CD4-positive, alpha-beta memory T cell (primary cell): ENCODE results near the gene SLC25A1. TPM values are rescaled to one million over a fixed set of nuclear protein-coding genes. Genes with fewer than 3 reads are reported as not detected.

Experiments used
- CTCF ChIA-PET: fragments of 350-600 bp; sonication (Branson Sonifier 250); formaldehyde crosslinking; loops from one replicate; lab custom pipeline; 2021; ENCODE audit warnings: inconsistent platforms; ENCODE audit not compliant: partially characterized antibody; lab: Charles Lee
- POLR2A ChIA-PET: fragments of 350-600 bp; sonication (Branson Sonifier 250); formaldehyde crosslinking; loops from one replicate; lab custom pipeline; 2021; ENCODE audit not compliant: partially characterized antibody; lab: Charles Lee
- DNase-seq, 5 donors: peaks; one replicate each; pipeline versions ENCODE4 v3.0.0 to v3.0.0-alpha.2; 2020 to 2022; ENCODE audit warnings: mixed read lengths in 1 of 5
- H3K27ac ChIP-seq: one replicate; pipeline ENCODE4 v1.7.0; 2013; ENCODE audit warnings: low read depth, low read length
- H3K27me3 ChIP-seq: 2 replicates; pipeline ENCODE4 v1.7.0; 2013; ENCODE audit warnings: mild to moderate bottlenecking, low read length, moderate library complexity; ENCODE audit not compliant: insufficient read depth
- H3K36me3 ChIP-seq: 2 replicates; pipeline ENCODE4 v1.7.0; 2013; ENCODE audit warnings: mild to moderate bottlenecking, low read length, moderate library complexity; ENCODE audit not compliant: insufficient read depth
- H3K4me1 ChIP-seq: 2 replicates; pipeline ENCODE4 v1.7.0; 2013; ENCODE audit warnings: mild to moderate bottlenecking, low read length, moderate library complexity; ENCODE audit not compliant: insufficient read depth
- H3K4me3 ChIP-seq, 2 donors: one replicate each; pipeline ENCODE4 v1.7.0; 2013; ENCODE audit warnings: low read length in 2 of 2, mild to moderate bottlenecking in 1 of 2
- H3K9me3 ChIP-seq, 2 donors: one replicate each; pipeline ENCODE4 v1.7.0; 2013; ENCODE audit warnings: low read length in 2 of 2, control low read depth in 1 of 2; ENCODE audit not compliant: control insufficient read depth in 1 of 2
- H3K27ac Mint-ChIP-seq, 7 donors: one replicate each; pipeline ENCODE4 v1.8.0; 2020 to 2021; ENCODE audit warnings: mixed read lengths in 7 of 7, mild to moderate bottlenecking in 6 of 7, inconsistent platforms in 3 of 7, moderate library complexity in 3 of 7
- H3K27me3 Mint-ChIP-seq, 2 donors: one replicate each; pipeline ENCODE4 v1.8.0; 2020 to 2021; ENCODE audit warnings: mixed read lengths in 2 of 2
- H3K36me3 Mint-ChIP-seq, 2 donors: one replicate each; pipeline ENCODE4 v1.8.0; 2020 to 2021; ENCODE audit warnings: mixed read lengths in 2 of 2, inconsistent platforms in 1 of 2, mild to moderate bottlenecking in 1 of 2
- H3K4me1 Mint-ChIP-seq, 4 donors: one replicate each; pipeline ENCODE4 v1.8.0; 2020 to 2021; ENCODE audit warnings: mixed read lengths in 4 of 4, mild to moderate bottlenecking in 1 of 4
- H3K4me3 Mint-ChIP-seq, 8 donors: one replicate each; pipeline ENCODE4 v1.8.0; 2020 to 2021; ENCODE audit warnings: mixed read lengths in 8 of 8, mild to moderate bottlenecking in 7 of 8, moderate library complexity in 6 of 8, inconsistent platforms in 3 of 8
- H3K9me3 Mint-ChIP-seq, 8 donors: one replicate each; pipeline ENCODE4 v1.8.0; 2020 to 2021; ENCODE audit warnings: mixed read lengths in 8 of 8, mild to moderate bottlenecking in 5 of 8, inconsistent platforms in 3 of 8, moderate library complexity in 1 of 8
- intact Hi-C: fragments of 100-400 bp; cut with micrococcal nuclease; formaldehyde crosslinking; loops from one replicate; pipeline ENCODE4 v1.15.1; 2023
- polyA plus RNA-seq, 2 donors: library from polyadenylated mRNA; unstranded; fragments of 300-500 nt; fragmentation: Illumina TruSeq; gene quantifications; one replicate each; pipeline ENCODE4 v1.2.3, GENCODE V29; 2021
- total RNA-seq, 2 experiments: library from RNA; stranded (reverse); gene quantifications; one replicate each; pipeline ENCODE4 v1.2.3, GENCODE V29; 2021

SLC25A1 gene
- total and polyA plus RNA-seq, 4 experiments from 2014 or later: 35.5 to 64.9 (median 39.9) TPM

DNA sequence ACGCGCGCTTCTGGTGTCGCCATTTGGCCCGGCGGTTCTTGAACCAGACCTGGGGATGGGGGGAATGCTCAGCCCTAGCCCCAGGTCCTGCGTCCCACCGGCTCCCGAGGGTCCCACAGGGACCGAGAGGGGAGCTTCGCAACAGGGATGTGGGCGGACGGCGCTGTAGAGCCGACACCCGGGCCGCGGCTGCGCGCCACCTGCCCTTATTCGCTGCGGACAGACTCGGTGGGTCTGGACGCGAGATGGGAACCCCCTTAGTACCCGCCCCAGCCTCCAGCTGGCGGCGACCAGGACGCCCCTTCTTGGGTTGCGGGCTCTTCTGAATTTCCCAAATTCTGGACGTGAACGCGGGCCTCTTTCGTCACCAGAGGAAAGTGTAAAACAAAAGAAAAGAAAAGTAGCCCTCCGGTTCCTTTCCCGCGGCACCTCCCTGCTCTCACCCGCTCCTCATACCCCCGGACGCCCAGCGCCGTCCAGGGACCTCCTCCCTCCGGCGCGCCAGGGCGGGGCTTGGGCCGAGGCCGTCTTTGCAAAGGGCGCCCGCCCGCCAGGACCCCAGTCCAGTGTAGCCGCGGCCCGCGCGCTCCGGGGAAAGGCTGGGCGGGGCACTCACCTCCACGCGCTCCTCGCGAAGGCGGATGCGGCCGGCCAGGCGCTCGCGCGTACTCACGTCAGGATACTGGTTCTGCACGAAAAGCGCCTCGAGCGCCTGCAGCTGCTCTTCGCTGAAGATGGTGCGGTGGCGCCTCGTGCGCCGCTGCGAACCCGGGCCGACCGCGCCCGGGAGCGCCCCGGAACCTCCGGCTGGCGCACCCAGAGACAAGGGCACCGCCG, 29.3 kb downstream of the SLC25A1 start:
- ChIA-PET POLR2A (interaction anchor here (2.0 kb wide), 1 partner anchor 481 kb away, joined by 6 read pairs; no protein-coding TSS in a partner anchor), CTCF (no interaction called here)
- Mint-ChIP-seq H3K4me1 (peaks cover 9 to 25% (median 17%) of the 10 kb centered on the region in 4 donors), H3K27me3 (peaks cover 26 to 31% of the 10 kb centered on the region in 2 donors), H3K9me3 (peaks cover 0 to 11% (median under 1%) of the 10 kb centered on the region in 8 donors), H3K4me3 (peak overlapping the region; percentile 10 to 78 (median 60)), H3K36me3 (peaks cover 0 to 5% of the 10 kb centered on the region in 2 donors), H3K27ac (no peak overlapping the region)
- no peaks in the 10 kb centered on the region for H3K36me3 ChIP-seq
- no peak overlapping the region for H3K27ac ChIP-seq
- no peaks in the 10 kb centered on the region for H3K4me1 ChIP-seq
- H3K4me3 ChIP-seq: peak overlapping the region in 1 of 2 donors; percentile 14
- peak in 4 of 5 donors; percentile 39 to 56 (median 46) for DNase-seq
- intact Hi-C loops: no loop called here
- H3K27me3 ChIP-seq: peaks cover 23% of the 10 kb centered on the region
- no peaks in the 10 kb centered on the region for H3K9me3 ChIP-seq

DNA sequence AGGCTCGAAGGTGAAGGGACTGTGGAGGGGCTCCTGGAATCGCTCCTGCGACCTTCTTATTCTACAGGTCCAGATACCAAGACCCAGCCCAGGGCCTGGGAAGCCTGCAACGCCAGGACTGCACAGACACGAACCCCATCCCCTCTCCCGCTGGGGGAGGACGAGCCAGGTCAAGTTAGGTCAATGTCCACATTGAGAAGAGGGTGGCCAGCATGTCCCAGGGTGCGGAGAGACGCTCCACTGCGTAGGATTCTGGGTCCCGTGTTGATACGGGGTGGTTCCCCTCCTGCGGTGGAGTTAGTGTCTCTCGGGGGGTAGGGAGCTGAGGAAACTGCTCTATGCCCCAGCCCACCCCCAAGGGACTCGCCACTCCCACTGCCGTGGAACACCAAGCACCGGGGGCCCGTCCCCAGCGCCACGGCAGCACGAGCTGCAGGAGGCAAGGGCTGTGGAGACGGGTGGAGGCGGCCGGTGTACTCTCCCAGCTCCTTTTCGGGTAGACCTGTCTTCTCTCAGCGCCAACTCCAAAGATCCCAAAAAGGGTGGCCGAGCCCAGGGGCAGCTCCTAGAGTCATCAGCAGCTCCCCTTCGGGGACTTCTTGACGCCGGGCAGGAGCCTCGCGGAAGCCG, 30.0 kb downstream of the SLC25A1 start:
- peaks cover 7% of the 10 kb centered on the region for H3K4me1 ChIP-seq
- POLR2A ChIA-PET: interaction anchor here (2.0 kb wide), 1 partner anchor 482 kb away, joined by 6 read pairs; no protein-coding TSS in a partner anchor
- H3K36me3 Mint-ChIP-seq: peaks cover 0 to 10% of the 10 kb centered on the region in 2 donors
- peaks cover 0 to 7% (median under 1%) of the 10 kb centered on the region in 8 donors for H3K9me3 Mint-ChIP-seq
- H3K27me3 Mint-ChIP-seq: peaks cover 22 to 28% of the 10 kb centered on the region in 2 donors
- no peak overlapping the region for H3K27ac Mint-ChIP-seq
- no peaks in the 10 kb centered on the region for H3K9me3 ChIP-seq
- no peaks in the 10 kb centered on the region for H3K36me3 ChIP-seq
- intact Hi-C loops: no loop called here
- no peak for DNase-seq
- H3K4me3 ChIP-seq: no peak overlapping the region
- peaks cover 14 to 32% (median 23%) of the 10 kb centered on the region in 4 donors for H3K4me1 Mint-ChIP-seq
- no peak overlapping the region for H3K27ac ChIP-seq
- CTCF ChIA-PET: no interaction called here
- peak overlapping the region in 5 of 8 donors; percentile 10 to 78 (median 57) for H3K4me3 Mint-ChIP-seq
- H3K27me3 ChIP-seq: peaks cover 23% of the 10 kb centered on the region

DNA sequence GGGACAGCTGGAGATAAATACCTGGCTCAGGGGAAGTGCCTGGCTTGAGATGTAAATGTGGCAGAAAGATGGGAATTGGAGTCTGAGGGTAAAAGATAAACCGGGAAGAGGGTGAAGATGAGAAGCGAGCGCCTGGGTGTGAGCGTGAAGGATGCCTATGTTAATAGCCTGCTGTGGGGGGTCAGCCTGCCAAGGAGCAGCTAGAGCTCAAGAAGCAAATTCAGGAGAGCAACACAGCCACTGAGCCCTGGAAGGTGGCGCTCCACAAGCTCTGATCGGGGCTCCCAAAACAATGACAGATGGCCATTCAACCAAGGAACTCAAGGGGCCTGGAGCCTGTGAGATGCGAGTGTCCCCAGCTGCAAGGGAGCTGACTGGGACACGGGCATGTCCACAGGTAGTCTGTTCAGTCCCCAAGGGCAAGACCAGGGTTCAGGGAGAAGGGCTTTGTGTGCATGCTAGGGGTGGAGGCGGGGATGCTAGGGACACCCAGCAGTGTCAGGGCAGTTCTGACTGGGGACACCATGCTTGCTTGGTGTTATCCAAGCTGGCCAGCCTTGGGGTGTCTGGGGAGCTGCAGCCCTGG, 31.2 kb downstream of the SLC25A1 start:
- Histone ChIP-seq H3K27me3 (peaks cover 23% of the 10 kb centered on the region), H3K27ac (no peak overlapping the region), H3K4me1 (peaks cover 12% of the 10 kb centered on the region), H3K36me3 (peaks cover 4% of the 10 kb centered on the region), H3K9me3 (no peaks in the 10 kb centered on the region), H3K4me3 (no peak overlapping the region)
- Mint-ChIP-seq H3K4me3 (peak overlapping the region in 1 of 8 donors; percentile 30), H3K27me3 (peaks cover 15 to 22% of the 10 kb centered on the region in 2 donors), H3K4me1 (peaks cover 17 to 41% (median 27%) of the 10 kb centered on the region in 4 donors), H3K27ac (peak overlapping the region in 3 of 7 donors; percentile 5 to 69 (median 55)), H3K9me3 (peaks cover 0 to 6% (median under 1%) of the 10 kb centered on the region in 8 donors), H3K36me3 (peaks cover 0 to 10% of the 10 kb centered on the region in 2 donors)
- ChIA-PET CTCF (interaction anchor here (2.3 kb wide), 1 partner anchor 483 kb away, joined by 13 read pairs; no protein-coding TSS in a partner anchor), POLR2A (interaction anchor here (2.0 kb wide), 1 partner anchor 483 kb away, joined by 6 read pairs; no protein-coding TSS in a partner anchor)
- no peak for DNase-seq
- intact Hi-C loops: no loop called here

DNA sequence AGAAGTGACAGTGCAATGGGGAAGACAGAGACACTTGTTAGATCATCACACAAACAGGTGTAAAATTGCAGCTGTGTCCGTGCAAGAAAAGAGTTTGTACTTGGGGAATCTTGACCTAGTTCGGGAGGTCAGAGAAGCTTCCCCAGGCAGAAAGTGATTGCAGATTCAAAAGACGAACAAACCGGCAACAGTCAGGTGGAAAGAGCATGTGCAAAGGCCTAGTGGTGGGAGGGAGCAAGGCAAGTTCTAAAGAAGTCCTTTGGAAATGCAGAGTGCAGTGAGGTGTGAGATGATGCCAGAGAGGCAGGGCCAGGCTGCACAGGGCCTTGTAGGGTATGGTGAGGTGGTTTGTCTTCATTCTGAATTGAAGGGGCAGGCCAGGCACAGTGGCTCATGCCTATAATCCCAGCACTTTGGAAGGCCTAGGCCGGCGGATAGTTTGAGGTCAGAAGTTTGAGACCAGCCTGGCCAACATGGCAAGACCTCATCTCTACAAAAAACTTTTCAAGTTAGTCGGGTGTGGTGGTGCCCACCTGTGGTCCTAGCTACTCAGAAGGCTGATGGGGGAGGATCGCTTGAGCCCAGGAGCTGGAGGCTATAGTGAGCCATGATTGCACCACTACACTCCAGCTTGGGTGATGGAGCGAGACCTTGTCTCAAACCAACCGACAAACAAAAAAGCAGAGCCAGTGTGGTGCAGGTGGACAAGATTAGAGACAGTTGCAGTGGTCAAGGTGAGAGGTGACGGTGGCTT, 32.1 kb downstream of the SLC25A1 start:
- Histone ChIP-seq H3K27me3 (peaks cover 14% of the 10 kb centered on the region), H3K4me1 (peaks cover 12% of the 10 kb centered on the region), H3K36me3 (peaks cover 9% of the 10 kb centered on the region), H3K27ac (no peak overlapping the region), H3K4me3 (no peak overlapping the region), H3K9me3 (no peaks in the 10 kb centered on the region)
- Mint-ChIP-seq H3K9me3 (peaks cover 0 to 1% (median 0%) of the 10 kb centered on the region in 8 donors), H3K4me3 (peak overlapping the region in 1 of 8 donors; percentile 23), H3K27ac (peak overlapping the region in 4 of 7 donors; percentile 4 to 69 (median 7)), H3K36me3 (peaks cover 1 to 17% of the 10 kb centered on the region in 2 donors), H3K4me1 (peaks cover 14 to 33% (median 23%) of the 10 kb centered on the region in 4 donors), H3K27me3 (peaks cover 8 to 14% of the 10 kb centered on the region in 2 donors)
- intact Hi-C loops: no loop called here
- ChIA-PET CTCF (interaction anchor here (0.8 to 2.6 kb wide), 6 partner anchors 8 to 486 kb away, joined by 3 to 13 read pairs (median 8); partner anchors contain the start of genes CDC45 and UFD1), POLR2A (no interaction called here)
- no peak for DNase-seq

DNA sequence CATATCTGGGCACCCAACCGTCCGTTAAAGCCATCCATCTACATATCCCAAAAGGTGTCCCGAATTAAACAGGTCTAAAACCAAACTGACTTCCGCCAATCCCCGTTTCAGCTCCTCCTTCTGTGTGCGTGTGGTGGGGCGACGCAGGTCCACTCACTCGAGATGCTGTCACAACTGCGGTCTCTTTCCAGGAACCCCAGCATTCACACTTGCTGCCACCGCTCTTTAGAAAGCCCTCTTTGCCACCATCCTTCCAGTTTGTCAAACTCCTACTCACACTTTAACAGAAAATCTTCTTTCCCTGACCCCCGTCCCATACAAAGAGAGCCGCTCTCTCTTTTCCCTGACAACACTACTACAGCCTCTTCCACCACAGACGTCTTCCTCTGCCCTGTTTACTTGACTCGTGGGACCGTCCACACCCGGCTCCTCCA, 34.6 kb downstream of the SLC25A1 start:
- Mint-ChIP-seq H3K27me3 (peaks cover 2 to 6% of the 10 kb centered on the region in 2 donors), H3K36me3 (peaks cover 20 to 39% of the 10 kb centered on the region in 2 donors), H3K4me3 (peak overlapping the region; percentile 96 to 100 (median 98)), H3K27ac (peak overlapping the region; percentile 90 to 99 (median 98)), H3K4me1 (peaks cover 11 to 25% (median 18%) of the 10 kb centered on the region in 4 donors), H3K9me3 (no peaks in the 10 kb centered on the region)
- ChIA-PET POLR2A (interaction anchor here (0.8 to 2.8 kb wide), 13 partner anchors 22 to 486 kb away, joined by 3 to 29 read pairs (median 6); partner anchors contain the start of genes CDC45, DGCR2, HIRA and MRPL40), CTCF (interaction anchor here (0.8 to 2.6 kb wide), 22 partner anchors 8 to 488 kb away, joined by 3 to 14 read pairs (median 5); partner anchors contain the start of genes CDC45, CLTCL1, DGCR2 and UFD1)
- Histone ChIP-seq H3K9me3 (no peaks in the 10 kb centered on the region), H3K4me3 (peak overlapping the region; percentile 86 to 94), H3K27ac (peak overlapping the region; percentile 81), H3K4me1 (peaks cover 12% of the 10 kb centered on the region), H3K27me3 (peaks cover 7% of the 10 kb centered on the region), H3K36me3 (peaks cover 34% of the 10 kb centered on the region)
- intact Hi-C loops: loop anchor here (1.0 kb wide), 5 partner anchors 22 to 486 kb away; partner anchors contain the start of genes CDC45, DGCR2 and UFD1
- peak; percentile 22 to 59 (median 44) for DNase-seq

DNA sequence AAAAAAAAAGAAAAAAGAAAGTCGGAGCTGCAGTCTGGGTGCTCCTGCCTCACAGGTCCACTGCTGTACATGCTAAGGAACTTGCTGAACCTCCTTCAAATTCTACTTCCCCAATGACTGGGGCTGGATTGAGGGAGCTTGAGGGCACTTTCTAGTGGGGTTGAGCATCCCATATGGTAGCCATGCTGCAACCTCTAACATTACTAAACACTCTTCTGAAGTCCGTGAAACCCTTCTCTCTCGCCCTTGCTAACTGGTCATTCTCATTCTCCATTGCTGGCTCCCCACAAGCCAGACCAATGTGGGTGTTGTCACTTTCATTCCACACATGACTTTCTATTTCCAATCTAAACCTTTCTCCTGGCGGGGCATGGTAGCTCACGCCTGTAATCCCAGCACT, 35.3 kb downstream of the SLC25A1 start:
- intact Hi-C loops: no loop called here
- H3K36me3 Mint-ChIP-seq: peaks cover 23 to 43% of the 10 kb centered on the region in 2 donors
- H3K27me3 ChIP-seq: no peaks in the 10 kb centered on the region

More for the DNA sequence above, 35.3 kb downstream of the SLC25A1 start:
- DNase-seq: no peak
- H3K27ac ChIP-seq: no peak overlapping the region
- peaks cover 2 to 6% of the 10 kb centered on the region in 2 donors for H3K27me3 Mint-ChIP-seq
- H3K27ac Mint-ChIP-seq: peak overlapping the region in 2 of 7 donors; percentile 48 to 99
- POLR2A ChIA-PET: interaction anchor here (1.1 to 2.8 kb wide), 6 partner anchors 21 to 289 kb away, joined by 3 to 29 read pairs (median 7); partner anchors contain the start of genes DGCR2, HIRA, MRPL40 and SLC25A1
- H3K9me3 Mint-ChIP-seq: no peaks in the 10 kb centered on the region
- no peaks in the 10 kb centered on the region for H3K9me3 ChIP-seq
- CTCF ChIA-PET: interaction anchor here (1.2 to 2.3 kb wide), 4 partner anchors 13 to 487 kb away, joined by 3 to 14 read pairs (median 7); partner anchors contain the start of gene CLTCL1
- peak overlapping the region; percentile 35 to 100 (median 98) for H3K4me3 Mint-ChIP-seq
- peaks cover 12% of the 10 kb centered on the region for H3K4me1 ChIP-seq
- no peak overlapping the region for H3K4me3 ChIP-seq
- peaks cover 41% of the 10 kb centered on the region for H3K36me3 ChIP-seq
- H3K4me1 Mint-ChIP-seq: peaks cover 11 to 25% (median 18%) of the 10 kb centered on the region in 4 donors
